H9 (cell line): ENCODE data around the gene TEX44. TPM values are rescaled to one million over a fixed set of nuclear protein-coding genes. Genes with fewer than 3 reads are reported as not detected.

Experiments used
- DNase-seq: peaks from one replicate; pipeline ENCODE4 v3.0.0-alpha.2; 2017
- H2AFZ ChIP-seq: one replicate; pipeline ENCODE4 v1.6.1; 2013; ENCODE audit warnings: mild to moderate bottlenecking, low read length, control low read depth, moderate library complexity
- H2AK5ac ChIP-seq: 2 replicates; pipeline ENCODE4 v1.6.1; 2013; ENCODE audit warnings: low read length, control low read depth, mixed read lengths; ENCODE audit not compliant: insufficient read length
- H2BK120ac ChIP-seq: one replicate; pipeline ENCODE4 v1.6.1; 2013; ENCODE audit warnings: low read depth, mild to moderate bottlenecking, low read length, control low read depth, inconsistent platforms; ENCODE audit not compliant: poor library complexity, severe bottlenecking
- H2BK12ac ChIP-seq: 2 replicates; pipeline ENCODE4 v1.6.1; 2013; ENCODE audit warnings: low read length, control low read depth, mixed read lengths, low read depth; ENCODE audit not compliant: insufficient read length
- H2BK15ac ChIP-seq: 2 replicates; pipeline ENCODE4 v1.6.1; 2013; ENCODE audit warnings: low read depth, low read length, control low read depth
- H2BK20ac ChIP-seq: one replicate; pipeline ENCODE4 v1.6.1; 2013; ENCODE audit warnings: low read depth, mild to moderate bottlenecking, low read length, control low read depth, inconsistent platforms; ENCODE audit not compliant: poor library complexity, severe bottlenecking
- H2BK5ac ChIP-seq: 2 replicates; pipeline ENCODE4 v1.6.1; 2013; ENCODE audit warnings: low read length, control low read depth, mixed read lengths; ENCODE audit not compliant: insufficient read length
- H3K14ac ChIP-seq: 2 replicates; pipeline ENCODE4 v1.6.1; 2013; ENCODE audit warnings: low read length, control low read depth; ENCODE audit not compliant: insufficient read depth
- H3K18ac ChIP-seq: 2 replicates; pipeline ENCODE4 v1.6.1; 2013; ENCODE audit warnings: low read depth, mild to moderate bottlenecking, mixed read lengths, low read length, control low read depth; ENCODE audit not compliant: insufficient read length
- H3K23ac ChIP-seq: 2 replicates; pipeline ENCODE4 v1.6.1; 2013; ENCODE audit warnings: low read length, control low read depth, mixed read lengths, low read depth; ENCODE audit not compliant: insufficient read length
- H3K23me2 ChIP-seq: 2 replicates; pipeline ENCODE4 v1.6.1; 2013; ENCODE audit warnings: low read depth, mild to moderate bottlenecking, mixed read lengths, low read length, control low read depth; ENCODE audit not compliant: insufficient read length, poor library complexity, severe bottlenecking
- H3K27ac ChIP-seq: 2 replicates; pipeline ENCODE4 v1.5.1; 2013; ENCODE audit warnings: low read length, control low read depth, mixed read lengths, low read depth; ENCODE audit not compliant: insufficient read length
- H3K27me3 ChIP-seq: 2 replicates; pipeline ENCODE4 v1.6.1; 2013; ENCODE audit warnings: low read length, control low read depth, inconsistent platforms; ENCODE audit not compliant: insufficient read depth
- H3K4ac ChIP-seq: 2 replicates; pipeline ENCODE4 v1.6.1; 2013; ENCODE audit warnings: low read depth, mild to moderate bottlenecking, control low read depth, inconsistent platforms, low read length, moderate library complexity
- H3K4me1 ChIP-seq: 2 replicates; pipeline ENCODE4 v1.6.1; 2013; ENCODE audit warnings: low read length, control low read depth, inconsistent platforms; ENCODE audit not compliant: insufficient read depth
- H3K4me2 ChIP-seq: 2 replicates; pipeline ENCODE4 v1.6.1; 2013; ENCODE audit warnings: low read length, control low read depth, mixed read lengths; ENCODE audit not compliant: insufficient read length, insufficient read depth
- H3K56ac ChIP-seq: 2 replicates; pipeline ENCODE4 v1.6.1; 2013; ENCODE audit warnings: low read depth, mild to moderate bottlenecking, mixed read lengths, low read length, control low read depth; ENCODE audit not compliant: insufficient read length
- H3K79me1 ChIP-seq: 2 replicates; pipeline ENCODE4 v1.6.1; 2013; ENCODE audit warnings: low read depth, mild to moderate bottlenecking, moderate library complexity, low read length, control low read depth, inconsistent platforms; ENCODE audit not compliant: insufficient read depth, poor library complexity, severe bottlenecking
- H3K79me2 ChIP-seq: 2 replicates; pipeline ENCODE4 v1.6.1; 2013; ENCODE audit warnings: low read length, control low read depth, inconsistent platforms; ENCODE audit not compliant: insufficient read depth
- H3K9ac ChIP-seq: 2 replicates; pipeline ENCODE4 v1.6.1; 2013; ENCODE audit warnings: low read length, control low read depth, mixed read lengths; ENCODE audit not compliant: insufficient read length; ENCODE audit errors: extremely low read depth
- H3K9me3 ChIP-seq: one replicate; pipeline ENCODE4 v1.6.1; 2013; ENCODE audit warnings: low read depth, low read length, inconsistent platforms; ENCODE audit not compliant: control insufficient read depth
- H3T11ph ChIP-seq: one replicate; pipeline ENCODE4 v1.6.1; 2013; ENCODE audit warnings: mild to moderate bottlenecking, low read length, control low read depth, inconsistent platforms
- H4K20me1 ChIP-seq: one replicate; pipeline ENCODE4 v1.6.1; 2013; ENCODE audit not compliant: control insufficient read depth, insufficient read length, insufficient read depth
- H4K5ac ChIP-seq: 2 replicates; pipeline ENCODE4 v1.6.1; 2013; ENCODE audit warnings: low read depth, mild to moderate bottlenecking, mixed read lengths, low read length, control low read depth; ENCODE audit not compliant: insufficient read length
- H4K8ac ChIP-seq: replicated peaks from 2 replicates; pipeline ENCODE4 v1.6.1; 2013; ENCODE audit warnings: low read length, control low read depth, mixed read lengths, low read depth; ENCODE audit not compliant: insufficient read length
- H4K91ac ChIP-seq: 2 replicates; pipeline ENCODE4 v1.6.1; 2013; ENCODE audit warnings: low read depth, mild to moderate bottlenecking, moderate library complexity, mixed read lengths, low read length, control low read depth; ENCODE audit not compliant: insufficient read length
- H3K27ac Mint-ChIP-seq, 3 experiments: 2 replicates in 2 of 3; 3 replicates in 1 of 3; pipeline ENCODE4 v1.8.0; 2020 to 2021; ENCODE audit warnings: mixed read lengths in 3 of 3, mild to moderate bottlenecking in 1 of 3, moderate library complexity in 1 of 3
- H3K27me3 Mint-ChIP-seq: 2 replicates; pipeline ENCODE4 v1.8.0; 2021; ENCODE audit warnings: low read depth, mild to moderate bottlenecking, moderate library complexity, mixed read lengths
- H3K36me3 Mint-ChIP-seq, 3 experiments: 2 replicates in 2 of 3; 3 replicates in 1 of 3; pipeline ENCODE4 v1.8.0; 2020 to 2021; ENCODE audit warnings: low read depth in 3 of 3, mixed read lengths in 3 of 3; ENCODE audit not compliant: insufficient read depth in 1 of 3
- H3K4me1 Mint-ChIP-seq, 2 experiments: 2 replicates each; pipeline ENCODE4 v1.8.0; 2020; ENCODE audit warnings: mixed read lengths in 2 of 2
- H3K4me3 Mint-ChIP-seq, 2 experiments: 2 replicates in 1 of 2; 3 replicates in 1 of 2; pipeline ENCODE4 v1.8.0; 2020 to 2021; ENCODE audit warnings: mild to moderate bottlenecking in 2 of 2, mixed read lengths in 2 of 2, moderate library complexity in 1 of 2
- H3K9me3 Mint-ChIP-seq, 2 experiments: 2 replicates in 1 of 2; 3 replicates in 1 of 2; pipeline ENCODE4 v1.8.0; 2020; ENCODE audit warnings: mild to moderate bottlenecking in 2 of 2, mixed read lengths in 2 of 2, moderate library complexity in 1 of 2
- CTCF ChIP-seq: fragments of 200-600 bp; sonication (generic); conservative IDR thresholded peaks from 3 replicates; pipeline ENCODE4 v1.8.0; 2021; ENCODE audit warnings: antibody characterized with exemption, mild to moderate bottlenecking
- WGBS: extraction: QIAGEN DNeasy Blood & Tissue Kit; methylation state at CpG from one replicate; pipeline ENCODE4 v1.1.7; 2013; ENCODE audit warnings: missing lambda C conversion rate, low lambda C conversion rate, mixed read lengths; ENCODE audit not compliant: insufficient read length; ENCODE audit errors: extremely low coverage; 5-methylcytosine and 5-hydroxymethylcytosine counted together
- total RNA-seq: library from RNA; stranded (reverse); gene quantifications from 2 replicates; pipeline ENCODE4 v1.2.1, GENCODE V29; 2021

Gene TEX44
- total RNA-seq, 1 experiment from 2014 or later, result not detected

GRCh38 chr2:231643495-231643888 lies 50.8 kb downstream of the TEX44 start:
- Histone ChIP-seq H4K8ac (no peak overlapping the region), H3K9ac (no peak overlapping the region), H3T11ph (no peak overlapping the region), H2BK12ac (no peak overlapping the region), H3K4me2 (no peak overlapping the region), H2BK20ac (no peak overlapping the region), H4K5ac (no peak overlapping the region), H3K27me3 (no peaks in the 10 kb centered on the region), H3K79me2 (no peaks in the 10 kb centered on the region), H3K27ac (no peak overlapping the region), H3K56ac (no peak overlapping the region), H3K23ac (no peak overlapping the region), H3K23me2 (peaks cover under 1% of the 10 kb centered on the region), H2BK120ac (no peak overlapping the region), H2AK5ac (no peak overlapping the region), H3K4ac (no peak overlapping the region), H2BK15ac (no peak overlapping the region), H4K20me1 (peaks cover under 1% of the 10 kb centered on the region), H3K9me3 (no peaks in the 10 kb centered on the region), H3K79me1 (no peaks in the 10 kb centered on the region), H4K91ac (no peak overlapping the region), H3K4me1 (peaks cover 2% of the 10 kb centered on the region; the same call in 1 of the 2 replicates), H2BK5ac (no peak overlapping the region), H2AFZ (no peak overlapping the region), H3K14ac (no peak overlapping the region), H3K18ac (no peak overlapping the region)
- no peak overlapping the region for H3K27ac Mint-ChIP-seq
- no CpG with 5 or more reads among the region's 8 CpGs for WGBS
- no peaks in the 10 kb centered on the region; a peak in 1 of 5 replicates for H3K9me3 Mint-ChIP-seq
- no peak overlapping the region for H3K4me3 Mint-ChIP-seq
- TF ChIP-seq CTCF, result no peak
- no peaks in the 10 kb centered on the region; the same call in 1 of the 2 replicates for H3K27me3 Mint-ChIP-seq
- H3K36me3 Mint-ChIP-seq, result no peaks in the 10 kb centered on the region; a peak in 1 of 7 replicates
- H3K4me1 Mint-ChIP-seq, result peaks cover 26 to 40% of the 10 kb centered on the region in 2 experiments
- DNase-seq, result no peak

Other genes with a start within 250 kb of the TEX44 start
- 39.1 and 42.2 TPM in 2 replicates for gene B3GNT7, start 197.2 kb upstream of the TEX44 start, total RNA-seq
- gene NCL, start 128.4 kb upstream of the TEX44 start, total RNA-seq, result 1,269 and 1,271 TPM in 2 replicates
- 0.13 and 0.20 TPM in 2 replicates for gene NMUR1, start 62.4 kb upstream of the TEX44 start, total RNA-seq
- gene PTMA, start 115.7 kb downstream of the TEX44 start, total RNA-seq, result 1,963 and 2,010 TPM in 2 replicates
- 33.7 and 33.9 TPM in 2 replicates for gene PDE6D, start 188.4 kb downstream of the TEX44 start, total RNA-seq
- 61.0 and 61.4 TPM in 2 replicates for gene COPS7B, start 193.6 kb downstream of the TEX44 start, total RNA-seq